Uterus (tissue), 2 donors: Measurements from ENCODE around the gene CACNB2.

Experiments used
- CTCF ChIP-seq, 4 experiments: fragments of 200-600 bp in 2 of 4; fragments of 450-650 bp in 2 of 4; sonication (generic) in 2 of 4; IDR thresholded peaks; one replicate each; pipeline ENCODE4 v1.5.1; 2016 to 2019; ENCODE audit warnings: antibody characterized with exemption in 4 of 4, mild to moderate bottlenecking in 2 of 4, moderate library complexity in 1 of 4
- POLR2A ChIP-seq, 2 donors: fragments of 450-650 bp; IDR thresholded peaks; one replicate each; pipeline ENCODE4 v1.6.1; 2016; ENCODE audit warnings: antibody characterized with exemption in 2 of 2, mild to moderate bottlenecking in 1 of 2, moderate library complexity in 1 of 2

GRCh38 chr10:18233775-18234174, 93.6 kb downstream of the CACNB2 start:
- no peak for TF ChIP-seq POLR2A (IDR thresholded peaks at IDR 0.05)
- no peak for TF ChIP-seq CTCF (IDR thresholded peaks at IDR 0.05)
